ENCODE measurements around the gene CCDC158.
"Not testable (repeated sequence)": the region's sequence is repeated elsewhere in the genome, so short reads cannot be mapped to it uniquely, and the experiment has no call there.

Gene CCDC158

GRCh38 chr4:76435528-76436319, 14.8 kb upstream of the CCDC158 start:
- DNase-seq (ENCODE audit: low spot score), result no peak
- TF ChIP-seq CTCF (IDR thresholded peaks at IDR 0.05; ENCODE audit: extremely low read depth, insufficient read depth, missing control alignments), result no peak
- in situ Hi-C loops (cut with MboI; ENCODE audit: low pct_unique_long_range_greater_than_20kb, low sequenced_read_pairs, unreplicated experiment), result loop anchor here (10.0 kb wide), 1 partner anchor 319 kb away; no protein-coding TSS in a partner anchor

- no peak for DNase-seq (ENCODE audit: low spot score)
- no peak for TF ChIP-seq CTCF (IDR thresholded peaks at IDR 0.05; ENCODE audit: extremely low read depth, insufficient read depth, missing control alignments)
- in situ Hi-C loops (cut with MboI; ENCODE audit: low pct_unique_long_range_greater_than_20kb, low sequenced_read_pairs, unreplicated experiment), result loop anchor here (5.0 to 10.0 kb wide), 2 partner anchors 72 to 320 kb away; no protein-coding TSS in a partner anchor
Measured at GRCh38 chr4:76434901-76435527, 14.1 kb upstream of the CCDC158 start, which contains the start of gene SHROOM3. Gene SHROOM3, plus strand, starts transcription at chr4:76435229. Its CDS starts 824 bp downstream, at chr4:76436053.

GRCh38 chr4:76430519-76431388, 9.8 kb upstream of the CCDC158 start:
- in situ Hi-C loops (cut with MboI; ENCODE audit: low pct_unique_long_range_greater_than_20kb, low sequenced_read_pairs, unreplicated experiment), result loop anchor here (5.0 to 10.0 kb wide), 2 partner anchors 77 to 324 kb away; no protein-coding TSS in a partner anchor
- peak; percentile 62 for DNase-seq (ENCODE audit: low spot score)
- peak; percentile 63 for TF ChIP-seq CTCF (IDR thresholded peaks at IDR 0.05; ENCODE audit: extremely low read depth, insufficient read depth, missing control alignments)

- no peak for DNase-seq (ENCODE audit: low spot score)
- TF ChIP-seq CTCF (IDR thresholded peaks at IDR 0.05; ENCODE audit: extremely low read depth, insufficient read depth, missing control alignments), result no peak
Measured at GRCh38 chr4:76429636-76430035, 8.7 kb upstream of the CCDC158 start.

GRCh38 chr4:76426272-76426671, 5.3 kb upstream of the CCDC158 start:
- in situ Hi-C loops (cut with MboI; ENCODE audit: low pct_unique_long_range_greater_than_20kb, low sequenced_read_pairs, unreplicated experiment), result no loop called here
- peak; percentile 15 for TF ChIP-seq CTCF (IDR thresholded peaks at IDR 0.05; ENCODE audit: extremely low read depth, insufficient read depth, missing control alignments)
- DNase-seq (ENCODE audit: low spot score), result no peak

More at GRCh38 chr4:76429636-76430035, 8.7 kb upstream of the CCDC158 start:
- in situ Hi-C loops (cut with MboI; ENCODE audit: low pct_unique_long_range_greater_than_20kb, low sequenced_read_pairs, unreplicated experiment), result loop anchor here (5.0 to 10.0 kb wide), 2 partner anchors 78 to 325 kb away; no protein-coding TSS in a partner anchor

GRCh38 chr4:76423159-76423558, 2.2 kb upstream of the CCDC158 start:
- in situ Hi-C loops (cut with MboI; ENCODE audit: low pct_unique_long_range_greater_than_20kb, low sequenced_read_pairs, unreplicated experiment); DNase-seq (ENCODE audit: low spot score): not testable (repeated sequence)
